Subcutaneous adipose tissue (tissue), 4 donors: Measurements from ENCODE around the gene SH3TC2. TPM values are rescaled to one million over a fixed set of nuclear protein-coding genes. Genes with fewer than 3 reads are reported as not detected.

Experiments used
- total RNA-seq, 4 donors: library from RNA; depleted of rRNA; stranded (reverse); fragments of >200 nt; gene quantifications; one replicate each; pipeline ENCODE4 v1.1.0, GENCODE V29; 2016
- TF ChIP-seq, protein P1 (sequence below): fragments of 450-650 bp; IDR thresholded peaks from one replicate; pipeline ENCODE4 v1.5.1; 2016; ENCODE audit warnings: low read depth, mild to moderate bottlenecking, control low read depth, antibody characterized with exemption, moderate library complexity

SH3TC2 gene
- total RNA-seq, 4 donors from 2014 or later, result 0.33 to 2.4 (median 0.44) TPM; not detected in 1

DNA sequence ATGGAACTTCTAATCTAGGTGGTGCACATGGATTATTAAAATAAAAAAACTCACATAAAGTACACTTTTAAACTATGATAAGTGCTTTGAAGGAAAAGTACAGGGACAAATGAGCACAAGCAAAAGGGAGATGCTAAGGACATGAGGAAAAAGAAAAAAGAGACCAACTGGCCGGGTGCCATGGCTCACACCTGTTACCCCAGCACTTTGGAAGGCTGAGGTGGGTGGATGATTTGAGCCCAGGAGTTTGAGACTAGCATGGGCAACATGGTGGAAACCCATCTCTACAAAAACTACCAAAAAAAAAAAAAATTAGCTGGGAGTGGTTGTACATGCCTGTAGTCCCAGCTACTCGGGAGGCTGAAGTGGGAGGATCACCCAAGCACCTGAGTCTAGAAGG, 67.1 kb downstream of the SH3TC2 start:
- TF ChIP-seq, protein P1, sequence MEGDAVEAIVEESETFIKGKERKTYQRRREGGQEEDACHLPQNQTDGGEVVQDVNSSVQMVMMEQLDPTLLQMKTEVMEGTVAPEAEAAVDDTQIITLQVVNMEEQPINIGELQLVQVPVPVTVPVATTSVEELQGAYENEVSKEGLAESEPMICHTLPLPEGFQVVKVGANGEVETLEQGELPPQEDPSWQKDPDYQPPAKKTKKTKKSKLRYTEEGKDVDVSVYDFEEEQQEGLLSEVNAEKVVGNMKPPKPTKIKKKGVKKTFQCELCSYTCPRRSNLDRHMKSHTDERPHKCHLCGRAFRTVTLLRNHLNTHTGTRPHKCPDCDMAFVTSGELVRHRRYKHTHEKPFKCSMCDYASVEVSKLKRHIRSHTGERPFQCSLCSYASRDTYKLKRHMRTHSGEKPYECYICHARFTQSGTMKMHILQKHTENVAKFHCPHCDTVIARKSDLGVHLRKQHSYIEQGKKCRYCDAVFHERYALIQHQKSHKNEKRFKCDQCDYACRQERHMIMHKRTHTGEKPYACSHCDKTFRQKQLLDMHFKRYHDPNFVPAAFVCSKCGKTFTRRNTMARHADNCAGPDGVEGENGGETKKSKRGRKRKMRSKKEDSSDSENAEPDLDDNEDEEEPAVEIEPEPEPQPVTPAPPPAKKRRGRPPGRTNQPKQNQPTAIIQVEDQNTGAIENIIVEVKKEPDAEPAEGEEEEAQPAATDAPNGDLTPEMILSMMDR, result no peak

GRCh38 chr5:148993283-148993936, 69.5 kb downstream of the SH3TC2 start:
- TF ChIP-seq, protein P1, result no peak

- TF ChIP-seq, protein P1, result no peak
Observed at GRCh38 chr5:148992265-148992664, 70.6 kb downstream of the SH3TC2 start.

- TF ChIP-seq, protein P1, result no peak
Observed at GRCh38 chr5:148991566-148991965, 71.3 kb downstream of the SH3TC2 start.

DNA sequence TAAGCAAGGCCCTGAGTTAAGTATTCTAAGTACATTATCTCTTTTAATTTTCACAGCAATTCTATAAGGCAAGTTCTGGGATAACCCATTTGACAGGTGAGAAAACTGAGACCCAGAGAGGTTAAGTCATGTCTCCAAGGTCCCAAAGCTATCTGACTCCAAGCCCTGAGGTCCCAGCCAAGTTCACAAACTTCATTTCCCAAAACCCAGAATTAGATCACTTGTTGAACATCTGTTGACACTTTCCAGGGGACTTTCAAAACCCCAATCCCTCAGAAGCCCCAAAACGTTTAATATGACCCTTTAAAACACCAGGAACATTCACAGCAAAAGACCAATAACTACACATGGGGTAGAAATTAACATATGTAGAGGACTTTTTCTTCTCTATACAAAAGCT, 72.0 kb downstream of the SH3TC2 start:
- TF ChIP-seq, protein P1, result no peak

GRCh38 chr5:148989567-148989966, 73.3 kb downstream of the SH3TC2 start:
- TF ChIP-seq, protein P1, result no peak

DNA sequence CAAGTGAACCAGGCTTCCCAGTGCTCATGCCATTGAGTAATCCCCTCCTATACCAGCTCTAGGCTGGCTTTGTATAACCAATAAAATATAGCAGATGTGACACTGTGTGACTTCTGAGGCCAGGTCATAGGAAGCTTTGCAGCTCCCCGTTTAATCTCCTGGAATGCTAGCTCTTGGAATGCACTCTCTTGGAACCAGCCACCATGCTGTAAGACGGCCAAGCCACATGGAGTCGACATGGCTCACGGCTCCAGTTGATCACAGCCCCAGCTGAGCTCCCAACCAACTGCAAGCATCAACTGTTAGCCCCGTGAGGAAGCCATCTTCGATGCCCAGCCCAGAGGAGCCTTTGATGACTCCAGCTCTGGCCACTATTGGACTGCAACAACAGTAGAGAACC, 74.5 kb downstream of the SH3TC2 start:
- TF ChIP-seq, protein P1, result no peak
